HG03045 (cell line): ENCODE measurements around the gene AGBL3.
A peak's percentile ranks its signal among the peaks of the same experiment; 100 is the strongest.

Source experiments
- ATAC-seq: cut with Tn5 transposase; IDR thresholded peaks from one replicate; pipeline ENCODE4 v1.9.1; 2021; ENCODE audit warnings: mild to moderate bottlenecking, moderate library complexity; ENCODE audit not compliant: unreplicated experiment

AGBL3 gene

DNA sequence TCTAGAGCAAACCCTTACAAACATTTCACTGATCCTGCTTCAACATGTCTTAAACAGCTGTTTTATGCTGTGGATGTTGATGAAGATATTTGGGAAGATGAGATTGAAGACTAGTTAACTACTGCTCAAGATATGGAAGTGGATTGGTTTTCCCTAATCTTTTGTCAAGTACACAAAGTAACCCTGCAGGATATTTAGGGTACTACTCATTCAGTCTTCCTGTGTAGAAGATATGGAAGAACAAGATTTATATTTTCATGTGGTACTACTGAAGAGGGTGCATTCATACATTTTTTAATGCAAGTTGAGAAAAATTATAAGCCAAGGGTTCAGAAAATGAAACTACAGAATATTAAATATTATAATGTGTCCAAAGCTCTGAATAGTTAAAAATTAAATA is 143.3 kb downstream of the AGBL3 start:
- ATAC-seq: no peak

DNA sequence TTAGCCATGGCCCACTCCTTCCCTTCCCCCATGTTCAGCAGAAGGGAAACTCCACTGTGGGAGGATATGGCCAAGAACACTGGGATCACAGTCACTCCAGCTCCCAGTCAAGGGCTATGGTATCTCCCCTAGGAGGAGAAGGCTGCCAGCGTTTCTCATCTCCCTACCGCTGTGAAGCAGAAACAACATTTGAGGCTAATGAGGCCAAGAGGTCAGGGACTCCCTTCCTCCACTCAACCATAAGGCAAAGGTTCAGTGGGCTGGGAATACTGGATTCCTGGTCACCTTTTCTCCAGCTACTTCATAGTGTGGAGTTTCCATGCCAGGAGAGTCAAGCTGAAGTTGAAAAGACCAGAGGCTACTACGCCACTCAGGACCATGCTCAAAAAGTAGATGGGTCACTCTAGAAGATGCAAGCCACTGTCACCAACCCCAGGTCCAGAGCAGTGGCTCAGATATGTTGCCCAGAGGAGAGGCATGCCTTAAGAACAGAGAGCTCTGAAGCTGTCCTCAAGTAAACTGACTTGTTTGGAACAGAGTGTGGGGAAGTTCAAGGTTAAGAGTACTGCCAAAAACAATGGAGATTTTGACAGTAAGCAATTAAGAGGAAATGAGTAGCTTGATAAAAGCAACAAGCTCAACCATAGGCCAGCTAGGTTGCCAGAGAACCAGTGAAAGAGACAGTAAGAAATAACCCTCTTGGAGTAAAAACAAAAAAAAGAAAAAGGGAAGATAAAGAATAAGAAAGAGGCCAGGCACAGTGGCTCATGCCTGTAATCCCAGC is 157.8 kb downstream of the AGBL3 start:
- no peak for ATAC-seq

DNA sequence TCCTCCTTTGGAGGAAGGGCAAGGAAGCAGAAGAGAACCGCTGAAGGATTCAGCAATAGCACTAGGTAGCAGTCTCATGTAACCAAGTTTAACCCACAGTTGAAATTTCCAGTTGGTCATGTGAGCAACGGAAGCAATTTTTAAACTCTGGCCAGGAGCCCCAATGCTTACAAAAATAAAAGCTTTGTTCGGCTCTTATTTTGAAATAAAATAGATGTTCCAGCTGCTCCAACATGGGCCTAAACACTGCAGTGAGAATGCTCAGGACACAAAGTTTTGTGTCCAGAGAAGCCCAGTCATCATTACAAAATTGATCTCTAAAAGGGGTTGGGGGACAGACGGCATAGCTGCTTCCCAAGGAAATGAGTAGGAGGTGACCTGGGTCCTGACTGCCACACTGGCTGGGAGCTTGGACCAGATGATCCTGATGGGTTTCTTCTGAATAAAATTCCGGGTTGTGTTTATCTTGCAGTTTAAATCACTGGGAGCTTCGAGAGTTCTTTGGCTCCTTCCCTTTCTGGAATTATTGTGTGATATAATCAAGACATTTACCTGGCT is 161.1 kb downstream of the AGBL3 start:
- peak; percentile 2 for ATAC-seq

DNA sequence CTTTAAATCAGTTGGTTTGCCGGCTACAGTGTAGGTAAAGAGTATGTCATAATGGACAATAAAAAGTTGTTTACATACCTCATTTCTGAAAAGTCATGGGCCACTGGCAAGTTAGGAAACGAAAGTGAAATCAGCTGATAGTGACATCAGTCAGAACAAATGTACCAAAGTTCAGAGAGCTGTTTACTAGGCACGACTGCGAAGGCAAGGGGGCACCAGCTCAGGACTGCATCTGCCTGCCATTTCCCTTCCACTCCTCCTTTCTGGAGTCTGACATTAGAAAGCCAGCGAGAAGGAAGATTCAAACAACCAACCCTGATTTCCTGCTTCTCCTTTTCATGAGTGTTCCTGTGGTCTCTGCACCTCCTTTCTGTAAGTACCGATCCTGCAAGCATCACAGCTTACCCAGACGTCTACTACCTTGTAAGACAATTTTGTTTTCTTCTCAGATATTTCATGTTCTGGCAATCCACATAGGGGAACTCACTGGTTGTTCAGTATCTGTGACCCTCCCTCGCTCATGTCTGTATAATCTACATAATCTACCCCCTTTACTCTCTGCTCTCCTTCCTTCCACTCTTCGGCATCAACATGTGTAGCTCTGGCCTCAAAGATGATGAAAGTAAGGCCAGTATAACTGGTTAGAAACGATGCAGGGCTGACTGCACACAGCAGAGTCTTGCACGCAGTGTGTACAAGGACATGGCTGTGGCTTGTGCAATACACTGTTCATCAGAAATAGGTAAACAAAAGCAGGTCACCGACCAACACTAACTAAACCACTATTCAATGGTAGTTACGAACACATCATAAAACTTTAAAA is 161.8 kb downstream of the AGBL3 start, which contains the start of gene TMEM140:
Gene TMEM140, plus strand, starts transcription at position 174 of the 823 bp plus-strand sequence. CDS start 16,370 bp downstream, outside the sequence.
- ATAC-seq: peak; percentile 75

DNA sequence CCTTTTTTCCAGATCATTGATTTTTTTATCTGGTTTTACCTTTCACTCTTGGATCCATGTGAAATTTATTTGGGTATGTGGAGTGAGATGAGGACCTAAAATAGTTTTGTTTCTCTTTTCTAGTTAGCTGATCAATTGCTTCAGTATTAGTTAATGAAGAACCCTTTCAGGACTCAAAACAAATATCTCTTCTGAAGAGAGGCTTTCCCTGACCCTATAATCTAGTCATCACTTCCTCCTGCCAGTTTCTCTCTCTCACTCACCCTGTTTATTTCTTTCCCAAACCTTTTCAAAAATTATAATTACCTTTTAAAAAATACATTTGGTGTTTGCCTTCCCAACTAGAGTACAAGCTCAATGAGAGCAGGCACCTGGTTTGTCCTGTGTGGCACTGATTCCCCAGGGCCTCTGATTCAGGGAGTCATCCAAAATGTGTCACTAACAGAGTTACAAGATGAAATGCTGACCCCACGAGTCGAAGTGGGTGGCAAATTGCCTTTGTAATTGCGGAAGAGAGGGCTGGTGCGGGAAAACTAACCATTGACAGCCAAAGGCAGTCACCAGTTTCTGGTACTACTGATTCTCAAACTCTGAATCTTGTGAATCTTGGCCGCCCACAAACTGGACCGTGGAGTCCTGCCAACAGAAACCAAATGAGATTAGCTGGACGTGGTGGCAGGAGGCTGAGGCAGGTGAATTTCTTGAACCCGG is 163.9 kb downstream of the AGBL3 start:
- no peak for ATAC-seq

DNA sequence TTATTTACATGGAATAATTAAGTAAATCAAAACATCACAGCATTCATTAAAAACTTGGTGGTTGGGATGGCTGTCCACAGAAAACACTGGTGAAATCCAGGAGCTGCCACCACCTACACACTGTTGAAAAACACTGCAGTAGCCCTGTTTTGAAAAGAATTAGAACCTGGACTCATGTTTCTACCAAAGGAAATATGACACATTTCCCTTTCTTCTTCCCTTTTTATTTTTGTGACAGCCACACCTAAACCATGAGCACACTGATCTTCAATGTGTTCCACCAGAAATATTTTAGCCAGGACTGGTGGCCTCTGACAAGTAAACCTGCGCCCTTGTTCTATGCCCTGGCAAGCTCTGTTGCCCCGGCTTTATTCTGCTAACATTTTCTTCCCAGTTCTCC is 164.8 kb downstream of the AGBL3 start:
- no peak for ATAC-seq

DNA sequence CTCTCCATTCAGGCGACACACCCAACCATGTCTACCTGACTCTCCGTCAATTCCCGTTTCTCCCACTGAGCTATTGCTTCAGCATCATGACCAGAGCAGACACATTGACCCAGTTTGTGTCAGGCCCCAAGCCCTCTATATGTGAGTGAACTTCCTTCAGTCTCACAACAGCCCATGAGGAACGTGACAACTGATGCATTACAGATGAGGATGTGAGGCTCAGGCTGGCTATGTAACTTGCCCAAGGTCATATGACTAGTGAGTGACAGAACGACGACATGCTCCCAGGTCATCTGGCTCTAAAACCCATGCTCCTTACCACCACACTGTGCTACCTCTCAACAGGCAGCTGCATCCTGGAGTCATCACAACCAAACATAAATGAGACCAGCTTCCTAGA is 165.2 kb downstream of the AGBL3 start:
- no peak for ATAC-seq

DNA sequence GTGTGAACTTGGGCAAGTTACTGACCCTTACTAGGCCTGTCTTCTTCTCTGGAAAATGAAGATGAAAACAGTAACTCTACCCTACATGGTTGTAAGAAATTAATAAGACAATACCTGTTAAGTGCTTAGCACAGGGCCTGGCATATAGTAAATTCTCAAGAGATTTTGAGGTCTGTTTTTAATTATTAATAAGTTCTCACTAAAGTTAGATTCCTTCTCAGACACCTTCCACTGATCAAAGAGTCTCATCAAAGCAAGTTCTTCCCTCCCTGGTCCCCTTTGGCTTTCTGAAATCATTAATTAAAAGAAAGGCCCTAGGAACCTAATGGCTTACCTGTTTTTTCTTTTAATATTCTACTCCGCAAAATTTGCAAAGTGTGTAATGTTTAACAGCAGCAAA is 166.1 kb downstream of the AGBL3 start:
- no peak for ATAC-seq

DNA sequence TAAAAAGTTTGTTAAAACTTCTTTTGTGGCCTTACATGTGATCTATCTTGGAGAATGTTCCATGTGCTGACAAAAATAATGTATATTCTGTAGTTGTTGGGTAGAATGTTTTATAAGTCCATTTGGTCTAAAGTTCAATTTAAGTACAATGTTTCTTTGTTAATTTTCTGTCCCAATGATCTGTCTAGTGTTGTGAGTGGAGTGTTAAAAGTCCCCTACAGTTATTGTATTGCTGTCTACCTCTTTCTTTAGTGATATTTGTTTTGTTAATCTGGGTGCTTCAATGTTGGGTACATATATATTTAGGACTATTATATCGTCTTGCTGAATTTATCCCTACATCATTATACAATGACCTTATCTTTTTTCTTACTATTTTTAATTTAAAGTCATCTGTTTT is 168.4 kb downstream of the AGBL3 start:
- ATAC-seq: no peak

DNA sequence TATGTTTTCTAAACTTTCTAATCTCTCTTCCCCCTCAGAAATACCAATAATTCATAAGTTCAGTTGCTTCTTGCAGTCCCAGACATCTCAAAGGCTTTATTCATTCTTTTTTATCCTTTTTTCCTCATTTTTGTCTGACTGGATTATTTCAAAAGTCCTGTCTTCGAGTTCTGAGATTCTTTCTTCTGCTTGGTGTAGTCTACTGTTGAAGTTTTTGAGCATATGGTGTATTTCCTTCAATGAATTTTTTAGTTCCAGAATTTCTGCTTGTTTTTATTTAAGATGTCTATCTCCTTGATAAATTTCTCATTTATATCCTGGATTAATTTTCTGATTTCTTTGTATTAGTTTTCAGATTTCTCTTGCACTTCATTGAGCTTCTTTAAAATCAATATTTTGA is 170.0 kb downstream of the AGBL3 start:
- ATAC-seq: no peak

DNA sequence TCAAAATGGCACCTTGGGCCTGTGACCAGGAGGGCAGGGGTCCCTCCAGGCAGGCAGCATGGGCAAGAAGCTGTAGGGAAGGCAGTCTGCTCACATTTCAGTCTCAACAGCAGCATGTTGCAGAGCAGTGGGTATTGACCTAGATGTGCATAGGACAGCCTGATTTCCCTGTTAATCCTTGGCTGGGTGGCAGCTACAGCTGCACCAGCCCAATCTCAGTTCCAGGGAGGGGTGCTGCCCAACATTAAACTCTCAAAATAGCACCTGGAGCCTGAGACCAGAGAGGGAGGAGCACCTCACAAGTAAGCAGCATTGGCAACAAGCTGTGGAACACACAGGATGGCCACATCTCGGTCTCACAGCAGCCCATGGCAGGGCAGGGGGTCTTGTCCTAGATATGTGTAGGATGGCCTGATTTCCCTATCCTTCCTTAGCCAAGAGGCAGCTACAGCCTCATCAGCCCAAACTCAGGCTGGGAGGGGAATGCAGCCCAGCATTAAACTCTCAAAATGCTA is 171.9 kb downstream of the AGBL3 start:
- no peak for ATAC-seq

DNA sequence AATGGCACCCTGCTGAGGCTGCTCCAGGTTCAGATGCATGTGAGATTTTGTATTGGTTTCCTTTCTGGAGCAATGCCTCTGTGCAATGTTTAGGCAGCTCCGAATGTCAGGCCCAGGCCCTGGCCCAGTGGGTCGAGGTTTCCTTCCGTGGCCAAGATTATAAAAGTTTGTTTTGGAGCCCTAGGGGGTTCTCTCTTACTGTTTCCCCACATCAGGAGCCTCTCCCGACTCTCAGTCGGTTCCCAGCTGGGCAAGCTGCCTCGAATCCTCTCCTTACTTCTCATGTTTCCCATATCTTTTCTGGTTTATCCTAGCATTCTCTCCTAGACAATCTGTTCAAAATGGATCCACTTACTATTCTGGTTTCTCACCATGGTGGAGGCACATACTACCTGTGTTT is 172.6 kb downstream of the AGBL3 start:
- ATAC-seq: no peak

DNA sequence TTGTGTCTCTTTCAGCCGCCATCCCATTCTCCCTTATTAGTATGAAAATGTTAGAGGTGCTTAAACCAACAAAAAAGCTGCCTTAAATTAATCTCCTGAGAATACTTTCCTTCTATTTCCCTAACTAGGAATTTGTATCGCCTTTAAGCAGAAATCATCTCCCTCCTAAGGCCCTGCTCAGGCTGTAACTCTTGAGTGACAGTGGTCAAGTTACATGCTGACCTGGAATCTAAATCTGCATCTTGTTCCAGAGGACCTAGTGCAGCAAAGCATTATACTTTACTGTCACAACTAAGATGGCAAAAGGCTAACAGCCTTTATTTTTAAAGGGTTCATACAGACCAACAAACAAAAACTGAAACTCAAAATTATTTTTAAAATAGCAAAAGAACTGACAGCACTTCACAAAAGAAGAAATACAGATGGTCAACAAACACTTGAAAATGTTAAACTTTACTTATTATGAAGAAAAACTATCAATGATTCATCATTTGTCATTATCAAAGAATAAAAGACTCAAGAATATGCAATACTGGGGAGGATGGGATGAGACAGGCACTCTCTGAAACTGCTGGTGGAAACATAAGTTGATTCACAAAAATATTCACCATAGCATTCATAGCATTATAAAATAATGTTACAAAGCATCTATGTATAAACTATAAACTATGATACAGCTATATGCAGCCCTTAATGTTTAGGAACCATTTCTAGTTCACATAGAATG is 173.2 kb downstream of the AGBL3 start:
- ATAC-seq: no peak

DNA sequence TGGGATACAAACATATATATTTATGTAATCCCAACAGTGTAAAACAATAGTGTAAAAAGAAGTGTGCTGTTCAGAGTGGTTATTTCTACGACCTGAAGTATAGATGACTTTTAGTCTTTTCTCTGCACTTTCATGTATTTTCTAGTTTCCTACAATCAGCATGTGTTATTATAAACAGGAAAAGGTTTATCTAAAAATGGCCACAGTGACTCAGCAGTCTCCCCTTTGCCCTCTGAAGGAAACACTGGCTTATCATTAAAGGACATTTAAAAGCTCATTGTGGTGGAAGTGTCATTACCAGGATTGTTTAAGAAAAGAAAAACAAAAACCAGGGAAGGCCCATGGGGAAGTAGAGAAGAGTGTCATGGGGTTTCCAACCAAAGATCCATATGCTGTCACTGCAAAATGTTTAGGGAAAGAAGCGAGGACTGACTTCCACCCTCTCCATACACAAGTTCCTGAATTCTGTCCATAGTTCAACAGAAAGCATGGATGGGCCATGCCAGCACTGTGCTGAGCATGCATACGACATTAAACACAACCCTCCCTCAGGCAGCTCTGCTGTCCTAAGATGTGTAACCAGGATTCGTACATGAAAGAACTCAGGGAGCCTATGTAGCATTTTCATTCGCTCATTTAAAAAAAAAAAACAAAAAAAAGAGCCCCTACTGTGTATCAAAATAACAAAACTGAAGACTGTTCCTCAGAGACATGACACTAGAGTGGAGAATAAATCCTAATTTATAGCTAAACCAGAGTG is 174.0 kb downstream of the AGBL3 start:
- no peak for ATAC-seq

DNA sequence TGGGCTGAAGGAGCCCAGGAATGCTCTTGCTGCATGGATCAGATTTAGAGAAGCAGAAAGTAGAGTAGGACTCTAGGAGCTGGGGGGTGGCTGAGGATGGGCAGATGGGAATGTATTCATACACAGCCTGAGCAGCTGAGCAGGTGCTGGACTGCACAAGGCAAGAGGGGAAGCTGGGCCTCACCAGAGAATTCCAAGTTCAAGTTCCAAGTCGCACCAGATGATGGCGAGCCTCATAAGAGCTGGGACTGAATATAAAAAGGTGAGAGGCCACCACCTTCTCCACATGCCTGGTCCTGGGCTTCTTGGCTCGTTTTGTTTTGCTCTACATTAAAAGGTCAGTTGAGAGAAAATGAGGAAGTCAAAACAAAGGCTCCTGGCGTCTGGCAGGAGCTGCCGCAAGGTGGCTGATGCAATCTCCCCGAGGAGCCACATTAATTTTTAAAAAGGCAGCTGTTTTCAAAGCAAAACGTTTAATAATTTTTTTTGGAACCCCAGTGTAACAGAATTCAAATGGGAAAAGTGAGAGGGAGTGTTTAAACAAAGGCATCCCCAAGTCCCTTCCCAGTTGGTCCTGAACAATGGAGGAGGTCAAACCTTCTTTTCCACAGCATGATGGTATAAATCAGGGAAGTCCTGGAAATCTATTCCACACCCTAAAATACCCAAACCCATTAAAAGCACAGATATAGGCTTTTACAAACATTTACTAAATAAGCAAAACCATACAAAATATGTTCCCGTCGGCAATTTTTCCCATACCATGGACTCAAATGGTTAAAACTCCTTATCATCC is 174.7 kb downstream of the AGBL3 start:
- ATAC-seq: no peak

DNA sequence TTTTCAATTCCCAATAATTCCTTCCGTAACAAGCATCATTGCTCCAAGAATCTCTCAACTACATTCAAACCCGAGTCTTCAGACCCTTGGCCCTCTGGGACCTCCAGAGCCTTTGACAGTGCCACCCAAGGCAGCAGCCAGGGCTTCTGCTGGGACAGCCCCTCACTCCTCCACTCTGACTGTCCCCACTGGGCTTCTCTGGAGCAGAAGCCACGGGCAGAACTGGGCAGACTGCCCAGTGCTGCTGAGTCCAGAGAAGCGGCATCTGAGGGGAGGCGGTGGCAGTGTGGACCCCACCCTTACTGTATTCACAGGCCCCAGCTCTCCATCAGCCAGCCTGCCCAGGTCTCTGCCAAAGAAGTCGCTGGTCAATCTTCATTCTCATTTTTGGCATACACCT is 175.4 kb downstream of the AGBL3 start:
- no peak for ATAC-seq

DNA sequence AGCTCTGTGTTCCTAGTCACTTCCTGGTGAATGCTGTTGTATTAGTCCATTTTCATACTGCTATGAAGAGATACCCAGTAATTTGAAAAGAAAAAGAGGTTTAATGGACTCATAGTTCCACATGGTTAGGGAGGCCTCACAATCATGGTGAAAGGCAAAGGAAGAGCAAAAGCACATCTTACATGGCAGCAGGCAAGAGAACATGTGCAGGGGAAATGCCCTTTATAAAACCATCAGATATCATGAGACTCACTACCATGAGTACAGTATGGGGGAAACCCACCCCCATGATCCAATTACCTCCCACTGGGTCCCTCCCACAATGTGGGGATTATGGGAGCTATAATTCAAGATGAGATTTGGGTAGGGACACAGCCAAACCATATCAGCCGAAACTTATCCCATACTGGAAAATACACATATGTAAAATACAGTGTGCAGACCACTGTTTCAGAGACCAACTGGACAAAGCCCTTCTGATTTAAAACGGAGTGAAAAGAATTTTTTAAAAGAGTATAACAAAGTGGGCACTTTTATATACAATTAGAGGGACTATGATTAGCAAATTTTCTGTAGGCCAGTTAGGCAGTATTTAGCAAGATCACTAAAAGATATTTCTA is 176.2 kb downstream of the AGBL3 start:
- ATAC-seq: no peak

DNA sequence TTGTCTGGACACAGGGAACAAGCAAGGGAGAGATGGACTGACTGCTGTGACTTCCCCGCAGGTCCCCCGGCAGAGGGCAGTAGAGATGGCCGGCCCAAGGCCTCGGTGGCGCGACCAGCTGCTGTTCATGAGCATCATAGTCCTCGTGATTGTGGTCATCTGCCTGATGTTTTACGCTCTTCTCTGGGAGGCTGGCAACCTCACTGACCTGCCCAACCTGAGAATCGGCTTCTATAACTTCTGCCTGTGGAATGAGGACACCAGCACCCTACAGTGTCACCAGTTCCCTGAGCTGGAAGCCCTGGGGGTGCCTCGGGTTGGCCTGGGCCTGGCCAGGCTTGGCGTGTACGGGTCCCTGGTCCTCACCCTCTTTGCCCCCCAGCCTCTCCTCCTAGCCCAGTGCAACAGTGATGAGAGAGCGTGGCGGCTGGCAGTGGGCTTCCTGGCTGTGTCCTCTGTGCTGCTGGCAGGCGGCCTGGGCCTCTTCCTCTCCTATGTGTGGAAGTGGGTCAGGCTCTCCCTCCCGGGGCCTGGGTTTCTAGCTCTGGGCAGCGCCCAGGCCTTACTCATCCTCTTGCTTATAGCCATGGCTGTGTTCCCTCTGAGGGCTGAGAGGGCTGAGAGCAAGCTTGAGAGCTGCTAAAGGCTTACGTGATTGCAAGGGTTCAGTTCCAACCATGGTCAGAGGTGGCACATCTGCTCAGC is 178.2 kb downstream of the AGBL3 start:
- no peak for ATAC-seq
